H9 (cell line): Measurements from ENCODE around the gene PTGFRN. TPM values are rescaled to one million over a fixed set of nuclear protein-coding genes. Genes with fewer than 3 reads are reported as not detected.

Source experiments
- DNase-seq: peaks from one replicate; pipeline ENCODE4 v3.0.0-alpha.2; 2017
- H2AFZ ChIP-seq: one replicate; pipeline ENCODE4 v1.6.1; 2013; ENCODE audit warnings: mild to moderate bottlenecking, low read length, control low read depth, moderate library complexity
- H2AK5ac ChIP-seq: 2 replicates; pipeline ENCODE4 v1.6.1; 2013; ENCODE audit warnings: low read length, control low read depth, mixed read lengths; ENCODE audit not compliant: insufficient read length
- H2BK120ac ChIP-seq: one replicate; pipeline ENCODE4 v1.6.1; 2013; ENCODE audit warnings: low read depth, mild to moderate bottlenecking, low read length, control low read depth, inconsistent platforms; ENCODE audit not compliant: poor library complexity, severe bottlenecking
- H2BK12ac ChIP-seq: 2 replicates; pipeline ENCODE4 v1.6.1; 2013; ENCODE audit warnings: low read length, control low read depth, mixed read lengths, low read depth; ENCODE audit not compliant: insufficient read length
- H2BK15ac ChIP-seq: 2 replicates; pipeline ENCODE4 v1.6.1; 2013; ENCODE audit warnings: low read depth, low read length, control low read depth
- H2BK20ac ChIP-seq: one replicate; pipeline ENCODE4 v1.6.1; 2013; ENCODE audit warnings: low read depth, mild to moderate bottlenecking, low read length, control low read depth, inconsistent platforms; ENCODE audit not compliant: poor library complexity, severe bottlenecking
- H2BK5ac ChIP-seq: 2 replicates; pipeline ENCODE4 v1.6.1; 2013; ENCODE audit warnings: low read length, control low read depth, mixed read lengths; ENCODE audit not compliant: insufficient read length
- H3K14ac ChIP-seq: 2 replicates; pipeline ENCODE4 v1.6.1; 2013; ENCODE audit warnings: low read length, control low read depth; ENCODE audit not compliant: insufficient read depth
- H3K18ac ChIP-seq: 2 replicates; pipeline ENCODE4 v1.6.1; 2013; ENCODE audit warnings: low read depth, mild to moderate bottlenecking, mixed read lengths, low read length, control low read depth; ENCODE audit not compliant: insufficient read length
- H3K23ac ChIP-seq: 2 replicates; pipeline ENCODE4 v1.6.1; 2013; ENCODE audit warnings: low read length, control low read depth, mixed read lengths, low read depth; ENCODE audit not compliant: insufficient read length
- H3K23me2 ChIP-seq: 2 replicates; pipeline ENCODE4 v1.6.1; 2013; ENCODE audit warnings: low read depth, mild to moderate bottlenecking, mixed read lengths, low read length, control low read depth; ENCODE audit not compliant: insufficient read length, poor library complexity, severe bottlenecking
- H3K27ac ChIP-seq: 2 replicates; pipeline ENCODE4 v1.5.1; 2013; ENCODE audit warnings: low read length, control low read depth, mixed read lengths, low read depth; ENCODE audit not compliant: insufficient read length
- H3K27me3 ChIP-seq: 2 replicates; pipeline ENCODE4 v1.6.1; 2013; ENCODE audit warnings: low read length, control low read depth, inconsistent platforms; ENCODE audit not compliant: insufficient read depth
- H3K4ac ChIP-seq: 2 replicates; pipeline ENCODE4 v1.6.1; 2013; ENCODE audit warnings: low read depth, mild to moderate bottlenecking, control low read depth, inconsistent platforms, low read length, moderate library complexity
- H3K4me1 ChIP-seq: 2 replicates; pipeline ENCODE4 v1.6.1; 2013; ENCODE audit warnings: low read length, control low read depth, inconsistent platforms; ENCODE audit not compliant: insufficient read depth
- H3K4me2 ChIP-seq: 2 replicates; pipeline ENCODE4 v1.6.1; 2013; ENCODE audit warnings: low read length, control low read depth, mixed read lengths; ENCODE audit not compliant: insufficient read length, insufficient read depth
- H3K56ac ChIP-seq: 2 replicates; pipeline ENCODE4 v1.6.1; 2013; ENCODE audit warnings: low read depth, mild to moderate bottlenecking, mixed read lengths, low read length, control low read depth; ENCODE audit not compliant: insufficient read length
- H3K79me1 ChIP-seq: 2 replicates; pipeline ENCODE4 v1.6.1; 2013; ENCODE audit warnings: low read depth, mild to moderate bottlenecking, moderate library complexity, low read length, control low read depth, inconsistent platforms; ENCODE audit not compliant: insufficient read depth, poor library complexity, severe bottlenecking
- H3K79me2 ChIP-seq: 2 replicates; pipeline ENCODE4 v1.6.1; 2013; ENCODE audit warnings: low read length, control low read depth, inconsistent platforms; ENCODE audit not compliant: insufficient read depth
- H3K9ac ChIP-seq: 2 replicates; pipeline ENCODE4 v1.6.1; 2013; ENCODE audit warnings: low read length, control low read depth, mixed read lengths; ENCODE audit not compliant: insufficient read length; ENCODE audit errors: extremely low read depth
- H3K9me3 ChIP-seq: one replicate; pipeline ENCODE4 v1.6.1; 2013; ENCODE audit warnings: low read depth, low read length, inconsistent platforms; ENCODE audit not compliant: control insufficient read depth
- H3T11ph ChIP-seq: one replicate; pipeline ENCODE4 v1.6.1; 2013; ENCODE audit warnings: mild to moderate bottlenecking, low read length, control low read depth, inconsistent platforms
- H4K20me1 ChIP-seq: one replicate; pipeline ENCODE4 v1.6.1; 2013; ENCODE audit not compliant: control insufficient read depth, insufficient read length, insufficient read depth
- H4K5ac ChIP-seq: 2 replicates; pipeline ENCODE4 v1.6.1; 2013; ENCODE audit warnings: low read depth, mild to moderate bottlenecking, mixed read lengths, low read length, control low read depth; ENCODE audit not compliant: insufficient read length
- H4K8ac ChIP-seq: replicated peaks from 2 replicates; pipeline ENCODE4 v1.6.1; 2013; ENCODE audit warnings: low read length, control low read depth, mixed read lengths, low read depth; ENCODE audit not compliant: insufficient read length
- H4K91ac ChIP-seq: 2 replicates; pipeline ENCODE4 v1.6.1; 2013; ENCODE audit warnings: low read depth, mild to moderate bottlenecking, moderate library complexity, mixed read lengths, low read length, control low read depth; ENCODE audit not compliant: insufficient read length
- H3K27ac Mint-ChIP-seq, 3 experiments: 2 replicates in 2 of 3; 3 replicates in 1 of 3; pipeline ENCODE4 v1.8.0; 2020 to 2021; ENCODE audit warnings: mixed read lengths in 3 of 3, mild to moderate bottlenecking in 1 of 3, moderate library complexity in 1 of 3
- H3K27me3 Mint-ChIP-seq: 2 replicates; pipeline ENCODE4 v1.8.0; 2021; ENCODE audit warnings: low read depth, mild to moderate bottlenecking, moderate library complexity, mixed read lengths
- H3K36me3 Mint-ChIP-seq, 3 experiments: 2 replicates in 2 of 3; 3 replicates in 1 of 3; pipeline ENCODE4 v1.8.0; 2020 to 2021; ENCODE audit warnings: low read depth in 3 of 3, mixed read lengths in 3 of 3; ENCODE audit not compliant: insufficient read depth in 1 of 3
- H3K4me1 Mint-ChIP-seq, 2 experiments: 2 replicates each; pipeline ENCODE4 v1.8.0; 2020; ENCODE audit warnings: mixed read lengths in 2 of 2
- H3K4me3 Mint-ChIP-seq, 2 experiments: 2 replicates in 1 of 2; 3 replicates in 1 of 2; pipeline ENCODE4 v1.8.0; 2020 to 2021; ENCODE audit warnings: mild to moderate bottlenecking in 2 of 2, mixed read lengths in 2 of 2, moderate library complexity in 1 of 2
- H3K9me3 Mint-ChIP-seq, 2 experiments: 2 replicates in 1 of 2; 3 replicates in 1 of 2; pipeline ENCODE4 v1.8.0; 2020; ENCODE audit warnings: mild to moderate bottlenecking in 2 of 2, mixed read lengths in 2 of 2, moderate library complexity in 1 of 2
- CTCF ChIP-seq: fragments of 200-600 bp; sonication (generic); conservative IDR thresholded peaks from 3 replicates; pipeline ENCODE4 v1.8.0; 2021; ENCODE audit warnings: antibody characterized with exemption, mild to moderate bottlenecking
- WGBS: extraction: QIAGEN DNeasy Blood & Tissue Kit; methylation state at CpG from one replicate; pipeline ENCODE4 v1.1.7; 2013; ENCODE audit warnings: missing lambda C conversion rate, low lambda C conversion rate, mixed read lengths; ENCODE audit not compliant: insufficient read length; ENCODE audit errors: extremely low coverage; 5-methylcytosine and 5-hydroxymethylcytosine counted together
- total RNA-seq: library from RNA; stranded (reverse); gene quantifications from 2 replicates; pipeline ENCODE4 v1.2.1, GENCODE V29; 2021

Gene PTGFRN
- total RNA-seq, 1 experiment from 2014 or later: 26.3 TPM

DNA sequence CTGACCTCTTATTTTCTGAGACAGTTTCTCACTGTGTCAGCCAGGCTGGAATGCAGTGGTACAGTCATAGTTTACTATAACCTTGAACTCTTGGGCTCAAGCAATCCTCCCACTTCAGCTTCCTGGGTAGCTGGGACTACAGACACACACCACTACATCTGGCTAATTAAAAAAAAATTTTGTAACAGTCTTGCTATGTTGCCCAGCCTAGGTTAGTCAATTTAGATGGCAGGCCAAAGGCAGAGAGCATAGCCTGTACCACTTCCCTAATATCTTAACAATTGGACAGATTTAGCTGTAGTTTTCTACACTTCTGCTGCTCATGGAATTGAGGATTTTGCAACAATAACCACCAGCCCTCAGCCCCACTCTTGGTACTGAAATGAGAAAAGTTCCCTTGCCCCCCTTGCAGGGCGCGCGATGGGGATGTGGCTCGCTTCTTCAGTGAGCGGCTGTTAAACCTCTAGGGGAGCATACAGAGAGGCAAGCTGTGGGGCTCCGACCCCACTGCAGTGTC is 34.9 kb upstream of the PTGFRN start:
- no peak overlapping the region for H3T11ph ChIP-seq
- WGBS: no CpG with 5 or more reads among the region's 6 CpGs
- no peak overlapping the region for H4K91ac ChIP-seq
- H3K14ac ChIP-seq: no peak overlapping the region
- no peak overlapping the region for H3K23ac ChIP-seq
- H3K4me2 ChIP-seq: no peak overlapping the region
- H3K4me3 Mint-ChIP-seq: no peak overlapping the region
- no peaks in the 10 kb centered on the region for H3K9me3 ChIP-seq
- no peak for TF ChIP-seq CTCF
- H2BK20ac ChIP-seq: no peak overlapping the region
- no peak overlapping the region for H3K4ac ChIP-seq
- H2BK120ac ChIP-seq: no peak overlapping the region
- peaks cover 6% of the 10 kb centered on the region; the same call in 1 of the 2 replicates for H3K4me1 ChIP-seq
- H3K36me3 Mint-ChIP-seq: no peaks in the 10 kb centered on the region
- H3K9me3 Mint-ChIP-seq: no peaks in the 10 kb centered on the region
- H3K27me3 Mint-ChIP-seq: no peaks in the 10 kb centered on the region
- H3K56ac ChIP-seq: no peak overlapping the region
- H2BK5ac ChIP-seq: no peak overlapping the region
- no peaks in the 10 kb centered on the region for H4K20me1 ChIP-seq
- no peak overlapping the region for H4K8ac ChIP-seq
- no peak overlapping the region for H3K18ac ChIP-seq
- H3K9ac ChIP-seq: no peak overlapping the region
- no peaks in the 10 kb centered on the region for H3K79me2 ChIP-seq
- no peaks in the 10 kb centered on the region for H3K27me3 ChIP-seq
- no peak overlapping the region for H2BK15ac ChIP-seq
- DNase-seq: no peak
- no peak overlapping the region for H3K27ac ChIP-seq
- H3K4me1 Mint-ChIP-seq: peaks cover 6 to 12% of the 10 kb centered on the region in 2 experiments
- H2AFZ ChIP-seq: no peak overlapping the region
- H2BK12ac ChIP-seq: no peak overlapping the region
- peaks cover 7% of the 10 kb centered on the region for H3K23me2 ChIP-seq
- no peak overlapping the region for H3K27ac Mint-ChIP-seq
- no peak overlapping the region for H4K5ac ChIP-seq
- H2AK5ac ChIP-seq: no peak overlapping the region
- H3K79me1 ChIP-seq: no peaks in the 10 kb centered on the region
